ENCODE measurements around the gene GPATCH3.

GRCh38 chr1:26949266-26949925, 49.1 kb upstream of the GPATCH3 start:
- TF ChIP-seq GATA2 (IDR thresholded peaks at IDR 0.05; ENCODE audit: low read depth, low read length) (no peak), GATA3 (IDR thresholded peaks at IDR 0.05; ENCODE audit: low read depth, low read length) (no peak)
